ENCODE results near the gene ATP10D.

Gene ATP10D

GRCh38 chr4:47579235-47579634, 94.2 kb downstream of the ATP10D start:
- Histone ChIP-seq H3K4me1 (ENCODE audit: insufficient read depth, low read length) (peaks cover 8% of the 10 kb centered on the region), H3K9me3 (ENCODE audit: low read length) (no peaks in the 10 kb centered on the region), H3K4me3 (ENCODE audit: low read length) (no peak overlapping the region), H3K36me3 (ENCODE audit: insufficient read depth, low read length) (no peaks in the 10 kb centered on the region), H2AFZ (ENCODE audit: low read depth, low read length) (no peak overlapping the region), H3K27me3 (ENCODE audit: insufficient read depth, low read length) (no peaks in the 10 kb centered on the region)

GRCh38 chr4:47590325-47590724, 105.2 kb downstream of the ATP10D start:
- no peak overlapping the region for H3K4me3 ChIP-seq (ENCODE audit: low read length)
- no peak overlapping the region for H2AFZ ChIP-seq (ENCODE audit: low read depth, low read length)
- H3K36me3 ChIP-seq (ENCODE audit: insufficient read depth, low read length) = no peaks in the 10 kb centered on the region
- no peaks in the 10 kb centered on the region for H3K27me3 ChIP-seq (ENCODE audit: insufficient read depth, low read length)
- H3K4me1 ChIP-seq (ENCODE audit: insufficient read depth, low read length) = no peaks in the 10 kb centered on the region
- H3K9me3 ChIP-seq (ENCODE audit: low read length) = no peaks in the 10 kb centered on the region

- Histone ChIP-seq H3K9me3 (ENCODE audit: low read length) (no peaks in the 10 kb centered on the region), H3K4me3 (ENCODE audit: low read length) (no peak overlapping the region), H3K4me1 (ENCODE audit: insufficient read depth, low read length) (no peaks in the 10 kb centered on the region), H3K27me3 (ENCODE audit: insufficient read depth, low read length) (no peaks in the 10 kb centered on the region), H2AFZ (ENCODE audit: low read depth, low read length) (no peak overlapping the region), H3K36me3 (ENCODE audit: insufficient read depth, low read length) (no peaks in the 10 kb centered on the region)
These were observed 112.6 kb downstream of the ATP10D start for GRCh38 chr4:47597696-47598095.

- H3K4me3 ChIP-seq (ENCODE audit: low read length) = no peak overlapping the region
- no peaks in the 10 kb centered on the region for H3K36me3 ChIP-seq (ENCODE audit: insufficient read depth, low read length)
- H3K27me3 ChIP-seq (ENCODE audit: insufficient read depth, low read length) = no peaks in the 10 kb centered on the region
- no peaks in the 10 kb centered on the region for H3K9me3 ChIP-seq (ENCODE audit: low read length)
- H3K4me1 ChIP-seq (ENCODE audit: insufficient read depth, low read length) = no peaks in the 10 kb centered on the region
- H2AFZ ChIP-seq (ENCODE audit: low read depth, low read length) = no peak overlapping the region
These were observed 113.2 kb downstream of the ATP10D start for GRCh38 chr4:47598320-47598719.

- no peaks in the 10 kb centered on the region for H3K36me3 ChIP-seq (ENCODE audit: insufficient read depth, low read length)
- no peak overlapping the region for H3K4me3 ChIP-seq (ENCODE audit: low read length)
These were observed 113.8 kb downstream of the ATP10D start for GRCh38 chr4:47598896-47599295.

GRCh38 chr4:47606482-47606881, 121.4 kb downstream of the ATP10D start:
- Histone ChIP-seq H3K27me3 (ENCODE audit: insufficient read depth, low read length) (no peaks in the 10 kb centered on the region), H3K36me3 (ENCODE audit: insufficient read depth, low read length) (no peaks in the 10 kb centered on the region), H3K4me1 (ENCODE audit: insufficient read depth, low read length) (no peaks in the 10 kb centered on the region), H2AFZ (ENCODE audit: low read depth, low read length) (no peak overlapping the region), H3K9me3 (ENCODE audit: low read length) (no peaks in the 10 kb centered on the region), H3K4me3 (ENCODE audit: low read length) (no peak overlapping the region)

More at GRCh38 chr4:47598896-47599295, 113.8 kb downstream of the ATP10D start:
- Histone ChIP-seq H3K27me3 (ENCODE audit: insufficient read depth, low read length) (no peaks in the 10 kb centered on the region), H2AFZ (ENCODE audit: low read depth, low read length) (no peak overlapping the region), H3K9me3 (ENCODE audit: low read length) (no peaks in the 10 kb centered on the region), H3K4me1 (ENCODE audit: insufficient read depth, low read length) (no peaks in the 10 kb centered on the region)

GRCh38 chr4:47612116-47613023, 127.3 kb downstream of the ATP10D start:
- H3K9me3 ChIP-seq (ENCODE audit: low read length) = no peaks in the 10 kb centered on the region
- no peak overlapping the region for H2AFZ ChIP-seq (ENCODE audit: low read depth, low read length)
- H3K27me3 ChIP-seq (ENCODE audit: insufficient read depth, low read length) = no peaks in the 10 kb centered on the region
- no peak overlapping the region for H3K4me3 ChIP-seq (ENCODE audit: low read length)
- H3K36me3 ChIP-seq (ENCODE audit: insufficient read depth, low read length) = no peaks in the 10 kb centered on the region
- H3K4me1 ChIP-seq (ENCODE audit: insufficient read depth, low read length) = no peaks in the 10 kb centered on the region

GRCh38 chr4:47615385-47615784, 130.3 kb downstream of the ATP10D start:
- H3K9me3 ChIP-seq (ENCODE audit: low read length) = no peaks in the 10 kb centered on the region
- no peaks in the 10 kb centered on the region for H3K27me3 ChIP-seq (ENCODE audit: insufficient read depth, low read length)
- no peak overlapping the region for H2AFZ ChIP-seq (ENCODE audit: low read depth, low read length)
- no peaks in the 10 kb centered on the region for H3K36me3 ChIP-seq (ENCODE audit: insufficient read depth, low read length)
- H3K4me1 ChIP-seq (ENCODE audit: insufficient read depth, low read length) = no peaks in the 10 kb centered on the region
- H3K4me3 ChIP-seq (ENCODE audit: low read length) = no peak overlapping the region

- Histone ChIP-seq H3K36me3 (ENCODE audit: insufficient read depth, low read length) (no peaks in the 10 kb centered on the region), H3K27me3 (ENCODE audit: insufficient read depth, low read length) (no peaks in the 10 kb centered on the region), H2AFZ (ENCODE audit: low read depth, low read length) (no peak overlapping the region), H3K4me3 (ENCODE audit: low read length) (no peak overlapping the region), H3K4me1 (ENCODE audit: insufficient read depth, low read length) (no peaks in the 10 kb centered on the region), H3K9me3 (ENCODE audit: low read length) (no peaks in the 10 kb centered on the region)
These were observed 132.5 kb downstream of the ATP10D start for GRCh38 chr4:47617607-47618006.

GRCh38 chr4:47619691-47620090, 134.6 kb downstream of the ATP10D start:
- Histone ChIP-seq H3K4me1 (ENCODE audit: insufficient read depth, low read length) (no peaks in the 10 kb centered on the region), H3K27me3 (ENCODE audit: insufficient read depth, low read length) (no peaks in the 10 kb centered on the region), H3K9me3 (ENCODE audit: low read length) (no peaks in the 10 kb centered on the region), H3K4me3 (ENCODE audit: low read length) (no peak overlapping the region), H2AFZ (ENCODE audit: low read depth, low read length) (no peak overlapping the region), H3K36me3 (ENCODE audit: insufficient read depth, low read length) (no peaks in the 10 kb centered on the region)

- H3K9me3 ChIP-seq (ENCODE audit: low read length) = no peaks in the 10 kb centered on the region
- no peaks in the 10 kb centered on the region for H3K27me3 ChIP-seq (ENCODE audit: insufficient read depth, low read length)
- H3K4me3 ChIP-seq (ENCODE audit: low read length) = no peak overlapping the region
- no peaks in the 10 kb centered on the region for H3K4me1 ChIP-seq (ENCODE audit: insufficient read depth, low read length)
- no peak overlapping the region for H2AFZ ChIP-seq (ENCODE audit: low read depth, low read length)
- H3K36me3 ChIP-seq (ENCODE audit: insufficient read depth, low read length) = no peaks in the 10 kb centered on the region
These were observed 136.1 kb downstream of the ATP10D start for GRCh38 chr4:47621181-47621580.

- H3K4me1 ChIP-seq (ENCODE audit: insufficient read depth, low read length) = no peaks in the 10 kb centered on the region
- no peak overlapping the region for H2AFZ ChIP-seq (ENCODE audit: low read depth, low read length)
- H3K36me3 ChIP-seq (ENCODE audit: insufficient read depth, low read length) = no peaks in the 10 kb centered on the region
- H3K9me3 ChIP-seq (ENCODE audit: low read length) = no peaks in the 10 kb centered on the region
- no peak overlapping the region for H3K4me3 ChIP-seq (ENCODE audit: low read length)
- no peaks in the 10 kb centered on the region for H3K27me3 ChIP-seq (ENCODE audit: insufficient read depth, low read length)
These were observed 139.0 kb downstream of the ATP10D start for GRCh38 chr4:47624031-47624441.

- no peak overlapping the region for H2AFZ ChIP-seq (ENCODE audit: low read depth, low read length)
- H3K4me3 ChIP-seq (ENCODE audit: low read length) = no peak overlapping the region
These were observed 146.1 kb downstream of the ATP10D start for GRCh38 chr4:47631161-47631560.

GRCh38 chr4:47639531-47639930, 154.5 kb downstream of the ATP10D start:
- Histone ChIP-seq H3K36me3 (ENCODE audit: insufficient read depth, low read length) (no peaks in the 10 kb centered on the region), H3K27me3 (ENCODE audit: insufficient read depth, low read length) (no peaks in the 10 kb centered on the region), H3K4me1 (ENCODE audit: insufficient read depth, low read length) (peaks cover 3% of the 10 kb centered on the region), H3K4me3 (ENCODE audit: low read length) (no peak overlapping the region), H2AFZ (ENCODE audit: low read depth, low read length) (no peak overlapping the region), H3K9me3 (ENCODE audit: low read length) (no peaks in the 10 kb centered on the region)

More at GRCh38 chr4:47631161-47631560, 146.1 kb downstream of the ATP10D start:
- H3K4me1 ChIP-seq (ENCODE audit: insufficient read depth, low read length) = no peaks in the 10 kb centered on the region
- H3K36me3 ChIP-seq (ENCODE audit: insufficient read depth, low read length) = no peaks in the 10 kb centered on the region
- no peaks in the 10 kb centered on the region for H3K9me3 ChIP-seq (ENCODE audit: low read length)
- H3K27me3 ChIP-seq (ENCODE audit: insufficient read depth, low read length) = no peaks in the 10 kb centered on the region
